GM12878 (cell line): ENCODE data around the gene NOM1. TPM values are rescaled to one million over a fixed set of nuclear protein-coding genes. Genes with fewer than 3 reads are reported as not detected.

Source experiments
- ATAC-seq: fragments of 200-7000 bp; cut with Tn5 transposase; 3 replicates; pipeline ENCODE4 v1.9.1; 2020; ENCODE audit warnings: mild to moderate bottlenecking, moderate library complexity
- BruUV-seq: library from RNA; stranded (reverse); fragments of 400-500 nt; replicated peaks from 2 replicates; lab custom pipeline; 2021; lab: Mats Ljungman, UMichigan
- CTCF ChIA-PET: fragments of 300-600 bp; sonication (Branson Sonifier 250); formaldehyde crosslinking; extraction: SDS; loops from one replicate; lab custom pipeline; 2021; ENCODE audit warnings: inconsistent platforms; lab: Yijun Ruan, JAX
- POLR2A ChIA-PET: fragments of 350-600 bp; formaldehyde crosslinking; extraction: SDS; loops from one replicate; lab custom pipeline; 2021; ENCODE audit warnings: inconsistent platforms; lab: Charles Lee
- RAD21 ChIA-PET: fragments of 300-600 bp; sonication (Branson Sonifier 250); formaldehyde crosslinking; loops from one replicate; lab custom pipeline; 2023; ENCODE audit warnings: antibody characterized with exemption; ENCODE audit not compliant: unreplicated experiment; lab: Charles Lee
- SMC1A ChIA-PET: fragments of 300-600 bp; sonication (Branson Sonifier 250); formaldehyde crosslinking; loops from one replicate; lab custom pipeline; 2023; ENCODE audit not compliant: unreplicated experiment, uncharacterized antibody; lab: Charles Lee
- DNase-seq: peaks from one replicate; pipeline ENCODE4 v3.0.0-alpha.2; 2011; ENCODE audit warnings: low read depth, low spot score
- FAIRE-seq: peaks from 3 replicates; lab custom pipeline; 2011; peaks lifted over from hg19 to GRCh38; lab: Jason Lieb, UNC
- H2AFZ ChIP-seq: 2 replicates; pipeline ENCODE4 v1.6.0; 2011; ENCODE audit warnings: low read depth, low read length, control low read depth; ENCODE audit not compliant: control insufficient read depth
- H3K27ac ChIP-seq: 2 replicates; pipeline ENCODE4 v1.5.1; 2011; ENCODE audit warnings: control low read depth; ENCODE audit not compliant: control insufficient read depth, insufficient read depth
- H3K27me3 ChIP-seq, 2 experiments: replicated peaks in 1 of 2; 2 replicates each; pipeline versions ENCODE4 v1.6.0 to v1.6.1; 2011; ENCODE audit warnings: low read length in 1 of 2; ENCODE audit not compliant: control insufficient read depth in 2 of 2, insufficient read depth in 2 of 2
- H3K36me3 ChIP-seq, 2 experiments: 2 replicates each; pipeline ENCODE4 v1.5.1; 2011; ENCODE audit warnings: low read length in 1 of 2; ENCODE audit not compliant: control insufficient read depth in 2 of 2, insufficient read depth in 2 of 2
- H3K4me1 ChIP-seq: 2 replicates; pipeline ENCODE4 v1.6.1; 2011; ENCODE audit warnings: mild to moderate bottlenecking, low read length, moderate library complexity, mixed read lengths; ENCODE audit not compliant: control insufficient read depth, insufficient read depth
- H3K4me2 ChIP-seq: 2 replicates; pipeline ENCODE4 v1.6.0; 2011; ENCODE audit warnings: control low read depth; ENCODE audit not compliant: control insufficient read depth, insufficient read depth
- H3K4me3 ChIP-seq: fragments of 200-600 bp; sonication (generic); 2 replicates; pipeline ENCODE4 v1.5.1; 2016
- H3K79me2 ChIP-seq: 2 replicates; pipeline ENCODE4 v1.6.0; 2011; ENCODE audit warnings: low read length; ENCODE audit not compliant: control insufficient read depth, insufficient read depth
- H3K9ac ChIP-seq: 2 replicates; pipeline ENCODE4 v1.8.0; 2011; ENCODE audit warnings: low read length, control low read depth, mixed read lengths; ENCODE audit not compliant: control insufficient read depth, insufficient read depth
- H3K9me3 ChIP-seq: replicated peaks from 3 replicates; pipeline ENCODE4 v1.5.1; 2011; ENCODE audit warnings: mild to moderate bottlenecking, low read length; ENCODE audit not compliant: control insufficient read depth, insufficient read depth
- H4K20me1 ChIP-seq: 2 replicates; pipeline ENCODE4 v1.6.0; 2011; ENCODE audit not compliant: control insufficient read depth, insufficient read depth
- ASH2L ChIP-seq: fragments of 300-600, 200-600 bp; sonication (generic); IDR thresholded peaks from 2 replicates; pipeline ENCODE4 v1.6.1; 2017; ENCODE audit warnings: low read depth, mild to moderate bottlenecking, borderline replicate concordance
- CBX3 ChIP-seq: fragments of 200-600 bp; sonication (generic); IDR thresholded peaks from 2 replicates; pipeline ENCODE4 v1.6.1; 2016; ENCODE audit warnings: low read depth, borderline replicate concordance
- CHD2 ChIP-seq: IDR thresholded peaks from 2 replicates; pipeline ENCODE4 v1.6.1; 2011; ENCODE audit warnings: low read depth, low read length, improper control_type of control experiment, borderline replicate concordance
- CHD4 ChIP-seq: fragments of 200-600 bp; sonication (generic); IDR thresholded peaks from 2 replicates; pipeline ENCODE4 v1.6.1; 2016; ENCODE audit warnings: mild to moderate bottlenecking
- ESRRA ChIP-seq: IDR thresholded peaks from 2 replicates; pipeline ENCODE4 v1.6.1; 2012; ENCODE audit warnings: mild to moderate bottlenecking, low read length, improper control_type of control experiment
- MEF2B ChIP-seq: fragments of 450-650 bp; IDR thresholded peaks from 2 replicates; pipeline ENCODE4 v1.6.1; 2018; ENCODE audit warnings: mild to moderate bottlenecking, moderate library complexity; ENCODE audit not compliant: partially characterized antibody, poor library complexity, severe bottlenecking
- NBN ChIP-seq: fragments of 450-650 bp; IDR thresholded peaks from 2 replicates; pipeline ENCODE4 v1.6.1; 2016
- POLR2AphosphoS2 ChIP-seq: IDR thresholded peaks from 2 replicates; pipeline ENCODE4 v1.6.1; 2011; ENCODE audit warnings: low read depth, mild to moderate bottlenecking, low read length, improper control_type of control experiment, moderate library complexity
- POU2F2 ChIP-seq: IDR thresholded peaks from 3 replicates; pipeline ENCODE4 v1.6.1; 2011; ENCODE audit warnings: low read depth, mild to moderate bottlenecking, low read length, borderline replicate concordance
- RBBP5 ChIP-seq: fragments of 200-600 bp; sonication (generic); conservative IDR thresholded peaks from 2 replicates; pipeline ENCODE4 v1.6.1; 2016
- SUZ12 ChIP-seq: fragments of 200-600 bp; sonication (generic); IDR thresholded peaks from one replicate; pipeline ENCODE4 v1.6.1; 2018; ENCODE audit warnings: antibody characterized with exemption, mild to moderate bottlenecking; ENCODE audit not compliant: unreplicated experiment
- TCF12 ChIP-seq: IDR thresholded peaks from 2 replicates; pipeline ENCODE4 v1.6.1; 2011; ENCODE audit warnings: low read depth, mild to moderate bottlenecking, low read length
- TCF3 ChIP-seq: IDR thresholded peaks from 2 replicates; pipeline ENCODE4 v1.6.1; 2012; ENCODE audit warnings: low read depth, mild to moderate bottlenecking, low read length, borderline replicate concordance; ENCODE audit not compliant: insufficient read depth
- YY1 ChIP-seq: IDR thresholded peaks from 2 replicates; pipeline ENCODE4 v1.6.1; 2011; ENCODE audit warnings: low read depth, mild to moderate bottlenecking, low read length
- ZBTB11 ChIP-seq: fragments of 450-650 bp; formaldehyde crosslinking; IDR thresholded peaks from 2 replicates; pipeline ENCODE4 v1.5.0; 2022; ENCODE audit warnings: mild to moderate bottlenecking, missing genetic modification characterization
- ZBTB33 ChIP-seq: fragments of 450-650 bp; IDR thresholded peaks from 2 replicates; pipeline ENCODE4 v1.6.1; 2017; ENCODE audit warnings: mild to moderate bottlenecking
- ZBTB4 ChIP-seq: fragments of 450-650 bp; formaldehyde crosslinking; IDR thresholded peaks from 2 replicates; pipeline ENCODE4 v1.4.0; 2022; ENCODE audit warnings: mild to moderate bottlenecking, moderate library complexity
- ZNF622 ChIP-seq: fragments of 450-650 bp; IDR thresholded peaks from 2 replicates; pipeline ENCODE4 v1.6.1; 2017; ENCODE audit warnings: mild to moderate bottlenecking, inconsistent platforms
- WGBS: methylation state at CpG from one replicate; pipeline ENCODE4 v1.1.6; 2016; ENCODE audit warnings: low lambda C conversion rate; ENCODE audit not compliant: insufficient replicate concordance, insufficient coverage; ENCODE audit errors: missing lambda C conversion rate; 5-methylcytosine and 5-hydroxymethylcytosine counted together
- in situ Hi-C: fragments of 300-500 bp; cut with MboI; formaldehyde crosslinking; loops from 9 replicates; pipeline ENCODE4 v1.14.3; 2018; ENCODE audit warnings: mixed read lengths
- intact Hi-C: fragments of 100-400 bp; cut with micrococcal nuclease; formaldehyde crosslinking; loops from one replicate; pipeline ENCODE4 v1.14.2; 2022; ENCODE audit not compliant: unreplicated experiment
- polyA plus RNA-seq, 11 experiments: library from polyadenylated mRNA; depleted of rRNA in 4 of 11; unstranded in 6 of 11; stranded (reverse) in 5 of 11; fragments of >200 nt; fragmentation: Nextera tagmentation in 4 of 11; fragmentation: Illumina TruSeq in 1 of 11; extraction: Ambion mirVana in 4 of 11; extraction: Trizol in 1 of 11; gene quantifications; 1 replicate in 1 of 11; 2 replicates in 10 of 11; pipeline versions ENCODE4 v1.2.1 to v1.2.3, GENCODE V29; 2011 to 2016; ENCODE audit warnings: inconsistent platforms in 2 of 11, missing spikeins in 2 of 11, low read depth in 1 of 11
- total RNA-seq, 4 experiments: library from RNA; depleted of rRNA in 3 of 4; stranded (reverse); fragments of >200 nt in 3 of 4; fragmentation: Illumina TruSeq in 1 of 4; extraction: Trizol in 1 of 4; gene quantifications; 2 replicates each; pipeline versions ENCODE4 v1.2.1 to v1.2.3, GENCODE V29; 2013 to 2021

NOM1 gene
- total and polyA plus RNA-seq, 10 of the 15 experiments (the other 5 are each of a cell fraction or from before 2014, with no cell fraction given) = 2.9 to 21.3 (median 17.8) TPM

- Histone ChIP-seq H2AFZ (no peak overlapping the region), H4K20me1 (no peaks in the 10 kb centered on the region), H3K27me3 (no peaks in the 10 kb centered on the region), H3K9me3 (no peaks in the 10 kb centered on the region), H3K4me1 (no peaks in the 10 kb centered on the region), H3K27ac (no peak overlapping the region), H3K4me2 (no peak overlapping the region)
- POLR2A ChIA-PET = no interaction called here
- CTCF ChIA-PET = interaction anchor here (1.4 kb wide), 1 partner anchor 1657 kb away, joined by 3 read pairs; no protein-coding TSS in a partner anchor
- intact Hi-C loops = no loop called here
- TF ChIP-seq TCF3 = no peak
- TF ChIP-seq YY1 = no peak
- TF ChIP-seq ZBTB4 (CRISPR knock-in tag) = no peak
- no peak for TF ChIP-seq MEF2B
- no peak for TF ChIP-seq ZBTB11 (CRISPR knock-in tag)
- TF ChIP-seq ZNF622 = no peak
- TF ChIP-seq ZBTB33 = no peak
- TF ChIP-seq NBN = no peak
- no peak for TF ChIP-seq CHD2
- TF ChIP-seq POU2F2 = no peak
- TF ChIP-seq RBBP5 = no peak
- TF ChIP-seq CHD4 = no peak
- TF ChIP-seq ESRRA = no peak
- no peak for TF ChIP-seq POLR2AphosphoS2
- TF ChIP-seq SUZ12 = no peak
- no peak for TF ChIP-seq TCF12
- no peak for TF ChIP-seq CBX3
- TF ChIP-seq ASH2L = no peak
- TF ChIP-seq, all 136 proteins: peak for 0
- no peaks in the 10 kb centered on the region for H3K36me3 ChIP-seq
- H3K9ac ChIP-seq = no peak overlapping the region
- FAIRE-seq (no peak), ATAC-seq (no peak), DNase-seq (no peak)
- ChIA-PET RAD21 (no interaction called here), SMC1A (no interaction called here)
- in situ Hi-C loops = no loop called here
- WGBS = 68% methylated on average over 8 of the region's 8 CpGs
- H3K79me2 ChIP-seq = no peaks in the 10 kb centered on the region
- no TSS peak for BruUV-seq
- no peak overlapping the region for H3K4me3 ChIP-seq
These were observed 36.9 kb downstream of the NOM1 start for GRCh38 chr7:156986378-156986777.
